WTC11 (cell line): Measurements from ENCODE around the gene TIMM44. TPM values are rescaled to one million over a fixed set of nuclear protein-coding genes. Genes with fewer than 3 reads are reported as not detected.

Source experiments
- ATAC-seq: fragments of 200-7000 bp; cut with Tn5 transposase; 2 replicates; pipeline ENCODE4 v1.10.0; 2021; ENCODE audit warnings: mild to moderate bottlenecking, moderate library complexity
- Bru-seq: library from RNA; stranded (reverse); fragments of 400-500 nt; gene quantifications from one replicate; lab custom pipeline; 2021; lab: Mats Ljungman, UMichigan
- CTCF ChIA-PET: fragments of 300-600 bp; sonication (Branson Sonifier 250); formaldehyde crosslinking; loops from one replicate; lab custom pipeline; 2021; ENCODE audit warnings: antibody characterized with exemption; lab: Charles Lee
- POLR2A ChIA-PET: fragments of 350-600 bp; sonication (Branson Sonifier 250); formaldehyde crosslinking; loops from one replicate; lab custom pipeline; 2021; ENCODE audit warnings: antibody characterized with exemption; lab: Charles Lee
- DNase-seq: peaks from one replicate; pipeline ENCODE4 v3.0.0; 2021; ENCODE audit warnings: low spot score
- H3K27ac Mint-ChIP-seq: 2 replicates; pipeline ENCODE4 v1.8.0; 2021; ENCODE audit warnings: mixed read lengths
- H3K27me3 Mint-ChIP-seq: 2 replicates; pipeline ENCODE4 v1.8.0; 2021; ENCODE audit warnings: low read depth, mild to moderate bottlenecking, moderate library complexity, mixed read lengths
- H3K36me3 Mint-ChIP-seq: 2 replicates; pipeline ENCODE4 v1.8.0; 2021; ENCODE audit warnings: mixed read lengths
- H3K4me1 Mint-ChIP-seq: 2 replicates; pipeline ENCODE4 v1.8.0; 2022; ENCODE audit warnings: mixed read lengths
- H3K4me3 Mint-ChIP-seq: 2 replicates; pipeline ENCODE4 v1.8.0; 2021; ENCODE audit warnings: mild to moderate bottlenecking, moderate library complexity, mixed read lengths
- H3K9me3 Mint-ChIP-seq: 2 replicates; pipeline ENCODE4 v1.8.0; 2021; ENCODE audit warnings: mixed read lengths
- AR ChIP-seq: fragments of 250-450 bp; sonication (Bioruptor Pico); IDR thresholded peaks from 2 replicates; pipeline ENCODE4 v1.9.0; 2021; ENCODE audit warnings: mild to moderate bottlenecking
- ATF3 ChIP-seq: sonication (generic); formaldehyde crosslinking; conservative IDR thresholded peaks from 2 replicates; pipeline ENCODE4 v1.8.1; 2022; ENCODE audit warnings: mild to moderate bottlenecking, missing genetic modification reagents
- CBFB ChIP-seq: sonication (generic); formaldehyde crosslinking; IDR thresholded peaks from 2 replicates; pipeline ENCODE4 v1.8.1; 2022; ENCODE audit warnings: mild to moderate bottlenecking, low read depth, missing genetic modification reagents
- E2F5 ChIP-seq: sonication (generic); formaldehyde crosslinking; IDR thresholded peaks from 2 replicates; pipeline ENCODE4 v1.8.1; 2022; ENCODE audit warnings: mild to moderate bottlenecking, moderate library complexity, missing genetic modification reagents
- ELF4 ChIP-seq: sonication (generic); formaldehyde crosslinking; IDR thresholded peaks from 2 replicates; pipeline ENCODE4 v1.8.1; 2022; ENCODE audit warnings: low read depth, mild to moderate bottlenecking, moderate library complexity, missing genetic modification reagents
- GABPB1 ChIP-seq: sonication (generic); formaldehyde crosslinking; IDR thresholded peaks from 2 replicates; pipeline ENCODE4 v1.8.1; 2023; ENCODE audit warnings: mild to moderate bottlenecking, missing genetic modification reagents
- IRF2 ChIP-seq: sonication (generic); formaldehyde crosslinking; IDR thresholded peaks from 2 replicates; pipeline ENCODE4 v1.8.0; 2022; ENCODE audit warnings: low read depth, missing genetic modification reagents, borderline replicate concordance
- MXD4 ChIP-seq: fragments of 250-450 bp; sonication (Bioruptor Pico); IDR thresholded peaks from 2 replicates; pipeline ENCODE4 v1.8.0; 2021; ENCODE audit warnings: mild to moderate bottlenecking, moderate library complexity, borderline replicate concordance
- NFYB ChIP-seq: sonication (generic); formaldehyde crosslinking; conservative IDR thresholded peaks from 2 replicates; pipeline ENCODE4 v1.8.0; 2022; ENCODE audit warnings: low read depth, missing genetic modification reagents
- OVOL2 ChIP-seq: fragments of 250-450 bp; sonication (Bioruptor Pico); IDR thresholded peaks from 2 replicates; pipeline ENCODE4 v1.9.0; 2021; ENCODE audit warnings: mild to moderate bottlenecking, borderline replicate concordance
- TEAD1 ChIP-seq: sonication (generic); formaldehyde crosslinking; IDR thresholded peaks from 2 replicates; pipeline ENCODE4 v1.8.0; 2022; ENCODE audit warnings: mild to moderate bottlenecking, missing genetic modification reagents
- ZNF396 ChIP-seq: fragments of 250-450 bp; sonication (Bioruptor Pico); IDR thresholded peaks from 2 replicates; pipeline ENCODE4 v1.8.0; 2021; ENCODE audit warnings: mild to moderate bottlenecking, moderate library complexity, borderline replicate concordance
- ZNF416 ChIP-seq: fragments of 250-450 bp; sonication (Bioruptor Pico); IDR thresholded peaks from 2 replicates; pipeline ENCODE4 v1.9.0; 2021; ENCODE audit warnings: mild to moderate bottlenecking, inconsistent platforms
- ZNF423 ChIP-seq: fragments of 250-450 bp; sonication (Bioruptor Pico); IDR thresholded peaks from 2 replicates; pipeline ENCODE4 v2.1.2; 2022; ENCODE audit warnings: mild to moderate bottlenecking, moderate library complexity
- ZSCAN18 ChIP-seq: fragments of 250-450 bp; sonication (Bioruptor Pico); IDR thresholded peaks from 2 replicates; pipeline ENCODE4 v2.1.2; 2022; ENCODE audit warnings: mild to moderate bottlenecking, moderate library complexity
- long read RNA-seq, 3 experiments: library from RNA in 1 of 3; library from capped mRNA in 1 of 3; library from polyadenylated mRNA in 1 of 3; unstranded in 2 of 3; stranded (forward) in 1 of 3; transcript quantifications; one replicate each; pipeline ENCODE4 v2.0.0, GENCODE V29; 2021
- total RNA-seq: library from RNA; stranded (reverse); gene quantifications from 3 replicates; pipeline ENCODE4 v1.2.3, GENCODE V29; 2021
- TF ChIP-seq, protein P1 (sequence below): sonication (generic); formaldehyde crosslinking; IDR thresholded peaks from 2 replicates; pipeline ENCODE4 v1.8.0; 2022; ENCODE audit warnings: missing genetic modification reagents
- TF ChIP-seq, protein P2 (sequence below): fragments of 250-450 bp; sonication (Bioruptor Pico); IDR thresholded peaks from 2 replicates; pipeline ENCODE4 v1.8.0; 2021; ENCODE audit warnings: mild to moderate bottlenecking
- TF ChIP-seq, protein P3 (sequence below): sonication (generic); formaldehyde crosslinking; IDR thresholded peaks from 2 replicates; pipeline ENCODE4 v1.8.0; 2023; ENCODE audit warnings: missing genetic modification reagents
- TF ChIP-seq, protein P4 (sequence below): sonication (generic); formaldehyde crosslinking; conservative IDR thresholded peaks from 2 replicates; pipeline ENCODE4 v1.8.1; 2023; ENCODE audit warnings: mild to moderate bottlenecking, low read depth, missing genetic modification reagents, moderate library complexity

Gene TIMM44
- total RNA-seq (103 to 129 TPM (median 103 TPM) in 3 replicates), Bru-seq, nascent RNA (percentile 66 among the genes with signal in this experiment)
- long read RNA-seq, experiment 1, transcript TIMM44-201 (13 exons, 2,075 nt): major isoform, 240 of 358 reads
- long read RNA-seq, experiment 1, partial matches to known transcripts: 31 of 358 reads
- long read RNA-seq, experiment 1, other reads (novel, unspliced or antisense): 83 of 358 reads
- long read RNA-seq, experiment 2, transcript TIMM44-201 (13 exons, 2,075 nt): major isoform, 28 of 67 reads
- long read RNA-seq, experiment 2, partial matches to known transcripts: 28 of 67 reads
- long read RNA-seq, experiment 2, other reads (novel, unspliced or antisense): 8 of 67 reads
- long read RNA-seq, experiment 3, transcript TIMM44-201 (13 exons, 2,075 nt): major isoform, 141 of 184 reads
- long read RNA-seq, experiment 3, partial matches to known transcripts: 27 of 184 reads
- long read RNA-seq, experiment 3, other reads (novel, unspliced or antisense): 13 of 184 reads

DNA sequence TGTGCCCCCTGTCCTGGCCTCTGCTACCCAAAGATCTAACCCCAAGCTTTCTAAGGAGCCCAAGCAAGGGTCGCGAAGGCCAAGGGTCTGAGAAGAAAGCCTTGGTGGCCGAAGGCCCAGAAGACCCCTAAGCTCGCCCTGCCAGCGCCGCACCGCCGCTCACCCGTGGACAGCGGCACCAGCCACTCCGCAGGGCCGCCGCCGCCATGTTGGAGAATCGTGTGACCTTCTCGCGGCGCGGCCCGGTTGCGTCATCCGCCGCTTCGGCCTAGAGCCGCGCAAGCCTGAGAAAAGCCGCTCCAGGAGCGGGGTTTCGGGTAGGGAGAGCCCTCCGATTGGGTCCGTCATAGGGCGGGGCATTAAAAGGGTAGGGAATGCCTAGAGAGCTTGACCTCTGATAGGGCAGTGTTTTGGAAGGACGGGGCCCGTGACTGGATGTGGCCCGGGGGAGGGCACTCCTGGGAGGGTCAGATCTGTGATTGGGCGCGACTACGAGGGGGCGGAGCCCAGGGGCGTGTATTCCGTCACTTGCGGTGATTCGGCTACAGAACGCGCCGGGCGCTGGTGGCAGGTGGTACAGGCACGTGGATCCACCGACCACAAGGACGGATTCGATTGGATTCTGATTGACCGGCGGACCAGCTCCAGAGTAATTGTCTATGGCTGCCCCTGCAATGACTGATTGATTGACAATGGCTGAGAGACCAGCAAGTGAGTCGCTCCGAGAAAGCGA, at the start of gene TIMM44:
Gene TIMM44 (minus strand): TSS at position 223 of the 733 bp plus-strand sequence. CDS start 15 bp downstream, at position 208.
- H3K4me3 Mint-ChIP-seq: peak within 1 kb of the TSS; percentile 88
- peaks cover 2% of the 10 kb centered on the region; the same call in 1 of the 2 replicates for H3K27me3 Mint-ChIP-seq
- ATAC-seq (peak; percentile 99), DNase-seq (peak; percentile 99)
- peaks cover 8% of the 10 kb centered on the region; the same call in 1 of the 2 replicates for H3K4me1 Mint-ChIP-seq
- peaks cover 25% of the 10 kb centered on the region for H3K36me3 Mint-ChIP-seq
- CTCF ChIA-PET: interaction anchor here (0.6 to 4.5 kb wide), 56 partner anchors 8 to 623 kb away, joined by 3 to 90 read pairs (median 5); partner anchors contain the start of genes CERS4, CTXN1, ELAVL1 and MAP2K7
- no peaks in the 10 kb centered on the region for H3K9me3 Mint-ChIP-seq
- POLR2A ChIA-PET: interaction anchor here (0.5 to 2.1 kb wide), 21 partner anchors 10 to 551 kb away, joined by 3 to 13 read pairs (median 4); partner anchors contain the start of genes CTXN1, ELAVL1 and SNAPC2
- peak within 1 kb of the TSS; percentile 99 for H3K27ac Mint-ChIP-seq
- TF ChIP-seq, protein P1, sequence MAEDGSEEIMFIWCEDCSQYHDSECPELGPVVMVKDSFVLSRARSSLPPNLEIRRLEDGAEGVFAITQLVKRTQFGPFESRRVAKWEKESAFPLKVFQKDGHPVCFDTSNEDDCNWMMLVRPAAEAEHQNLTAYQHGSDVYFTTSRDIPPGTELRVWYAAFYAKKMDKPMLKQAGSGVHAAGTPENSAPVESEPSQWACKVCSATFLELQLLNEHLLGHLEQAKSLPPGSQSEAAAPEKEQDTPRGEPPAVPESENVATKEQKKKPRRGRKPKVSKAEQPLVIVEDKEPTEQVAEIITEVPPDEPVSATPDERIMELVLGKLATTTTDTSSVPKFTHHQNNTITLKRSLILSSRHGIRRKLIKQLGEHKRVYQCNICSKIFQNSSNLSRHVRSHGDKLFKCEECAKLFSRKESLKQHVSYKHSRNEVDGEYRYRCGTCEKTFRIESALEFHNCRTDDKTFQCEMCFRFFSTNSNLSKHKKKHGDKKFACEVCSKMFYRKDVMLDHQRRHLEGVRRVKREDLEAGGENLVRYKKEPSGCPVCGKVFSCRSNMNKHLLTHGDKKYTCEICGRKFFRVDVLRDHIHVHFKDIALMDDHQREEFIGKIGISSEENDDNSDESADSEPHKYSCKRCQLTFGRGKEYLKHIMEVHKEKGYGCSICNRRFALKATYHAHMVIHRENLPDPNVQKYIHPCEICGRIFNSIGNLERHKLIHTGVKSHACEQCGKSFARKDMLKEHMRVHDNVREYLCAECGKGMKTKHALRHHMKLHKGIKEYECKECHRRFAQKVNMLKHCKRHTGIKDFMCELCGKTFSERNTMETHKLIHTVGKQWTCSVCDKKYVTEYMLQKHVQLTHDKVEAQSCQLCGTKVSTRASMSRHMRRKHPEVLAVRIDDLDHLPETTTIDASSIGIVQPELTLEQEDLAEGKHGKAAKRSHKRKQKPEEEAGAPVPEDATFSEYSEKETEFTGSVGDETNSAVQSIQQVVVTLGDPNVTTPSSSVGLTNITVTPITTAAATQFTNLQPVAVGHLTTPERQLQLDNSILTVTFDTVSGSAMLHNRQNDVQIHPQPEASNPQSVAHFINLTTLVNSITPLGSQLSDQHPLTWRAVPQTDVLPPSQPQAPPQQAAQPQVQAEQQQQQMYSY (CRISPR knock-in tag): no peak
- no peak for TF ChIP-seq CBFB (CRISPR knock-in tag)
- TF ChIP-seq AR (CRISPR knock-in tag): no peak
- TF ChIP-seq ZNF423 (CRISPR knock-in tag): no peak
- TF ChIP-seq NFYB (CRISPR knock-in tag): peak; percentile 79
- TF ChIP-seq IRF2 (CRISPR knock-in tag): no peak
- TF ChIP-seq ELF4 (CRISPR knock-in tag): no peak
- TF ChIP-seq ZNF416 (CRISPR knock-in tag): peak; percentile 4; the same call in 1 of the 2 replicates
- no peak for TF ChIP-seq ZSCAN18
- TF ChIP-seq E2F5 (CRISPR knock-in tag): peak; percentile 74
- no peak for TF ChIP-seq OVOL2 (CRISPR knock-in tag)
- TF ChIP-seq ATF3 (CRISPR knock-in tag): peak; percentile 97
- TF ChIP-seq, protein P2, sequence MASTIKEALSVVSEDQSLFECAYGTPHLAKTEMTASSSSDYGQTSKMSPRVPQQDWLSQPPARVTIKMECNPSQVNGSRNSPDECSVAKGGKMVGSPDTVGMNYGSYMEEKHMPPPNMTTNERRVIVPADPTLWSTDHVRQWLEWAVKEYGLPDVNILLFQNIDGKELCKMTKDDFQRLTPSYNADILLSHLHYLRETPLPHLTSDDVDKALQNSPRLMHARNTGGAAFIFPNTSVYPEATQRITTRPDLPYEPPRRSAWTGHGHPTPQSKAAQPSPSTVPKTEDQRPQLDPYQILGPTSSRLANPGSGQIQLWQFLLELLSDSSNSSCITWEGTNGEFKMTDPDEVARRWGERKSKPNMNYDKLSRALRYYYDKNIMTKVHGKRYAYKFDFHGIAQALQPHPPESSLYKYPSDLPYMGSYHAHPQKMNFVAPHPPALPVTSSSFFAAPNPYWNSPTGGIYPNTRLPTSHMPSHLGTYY (CRISPR knock-in tag): no peak
- TF ChIP-seq ZNF396 (CRISPR knock-in tag): no peak
- no peak for TF ChIP-seq TEAD1 (CRISPR knock-in tag)
- TF ChIP-seq GABPB1 (CRISPR knock-in tag): peak; percentile 99
- TF ChIP-seq, protein P3, sequence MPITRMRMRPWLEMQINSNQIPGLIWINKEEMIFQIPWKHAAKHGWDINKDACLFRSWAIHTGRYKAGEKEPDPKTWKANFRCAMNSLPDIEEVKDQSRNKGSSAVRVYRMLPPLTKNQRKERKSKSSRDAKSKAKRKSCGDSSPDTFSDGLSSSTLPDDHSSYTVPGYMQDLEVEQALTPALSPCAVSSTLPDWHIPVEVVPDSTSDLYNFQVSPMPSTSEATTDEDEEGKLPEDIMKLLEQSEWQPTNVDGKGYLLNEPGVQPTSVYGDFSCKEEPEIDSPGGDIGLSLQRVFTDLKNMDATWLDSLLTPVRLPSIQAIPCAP (CRISPR knock-in tag): no peak
- TF ChIP-seq MXD4 (CRISPR knock-in tag): no peak
- TF ChIP-seq, protein P4, sequence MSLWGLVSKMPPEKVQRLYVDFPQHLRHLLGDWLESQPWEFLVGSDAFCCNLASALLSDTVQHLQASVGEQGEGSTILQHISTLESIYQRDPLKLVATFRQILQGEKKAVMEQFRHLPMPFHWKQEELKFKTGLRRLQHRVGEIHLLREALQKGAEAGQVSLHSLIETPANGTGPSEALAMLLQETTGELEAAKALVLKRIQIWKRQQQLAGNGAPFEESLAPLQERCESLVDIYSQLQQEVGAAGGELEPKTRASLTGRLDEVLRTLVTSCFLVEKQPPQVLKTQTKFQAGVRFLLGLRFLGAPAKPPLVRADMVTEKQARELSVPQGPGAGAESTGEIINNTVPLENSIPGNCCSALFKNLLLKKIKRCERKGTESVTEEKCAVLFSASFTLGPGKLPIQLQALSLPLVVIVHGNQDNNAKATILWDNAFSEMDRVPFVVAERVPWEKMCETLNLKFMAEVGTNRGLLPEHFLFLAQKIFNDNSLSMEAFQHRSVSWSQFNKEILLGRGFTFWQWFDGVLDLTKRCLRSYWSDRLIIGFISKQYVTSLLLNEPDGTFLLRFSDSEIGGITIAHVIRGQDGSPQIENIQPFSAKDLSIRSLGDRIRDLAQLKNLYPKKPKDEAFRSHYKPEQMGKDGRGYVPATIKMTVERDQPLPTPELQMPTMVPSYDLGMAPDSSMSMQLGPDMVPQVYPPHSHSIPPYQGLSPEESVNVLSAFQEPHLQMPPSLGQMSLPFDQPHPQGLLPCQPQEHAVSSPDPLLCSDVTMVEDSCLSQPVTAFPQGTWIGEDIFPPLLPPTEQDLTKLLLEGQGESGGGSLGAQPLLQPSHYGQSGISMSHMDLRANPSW (CRISPR knock-in tag): no peak
